GM06990 (cell line): ENCODE measurements around the gene C14orf119.

Source experiments
- DNase-seq: peaks from one replicate; pipeline ENCODE4 v3.0.0-alpha.2; 2011; ENCODE audit not compliant: insufficient read length; ENCODE audit errors: extremely low read depth
- H3K27me3 ChIP-seq: replicated peaks from 2 replicates; pipeline ENCODE4 v1.6.0; 2011; ENCODE audit warnings: low read length; ENCODE audit not compliant: control insufficient read depth, insufficient read depth
- H3K36me3 ChIP-seq: 2 replicates; pipeline ENCODE4 v1.5.1; 2011; ENCODE audit warnings: low read length; ENCODE audit not compliant: control insufficient read depth, insufficient read depth
- H3K4me3 ChIP-seq: replicated peaks from 2 replicates; pipeline ENCODE4 v1.5.1; 2011; ENCODE audit warnings: low read depth, mild to moderate bottlenecking, control low read depth, low read length
- TF ChIP-seq, protein P1 (sequence below): IDR thresholded peaks from 2 replicates; pipeline ENCODE4 v1.5.1; 2011; ENCODE audit warnings: low read length, control low read depth, mild to moderate bottlenecking, inconsistent platforms; ENCODE audit not compliant: insufficient read depth, poor library complexity, severe bottlenecking

The C14orf119 gene

DNA sequence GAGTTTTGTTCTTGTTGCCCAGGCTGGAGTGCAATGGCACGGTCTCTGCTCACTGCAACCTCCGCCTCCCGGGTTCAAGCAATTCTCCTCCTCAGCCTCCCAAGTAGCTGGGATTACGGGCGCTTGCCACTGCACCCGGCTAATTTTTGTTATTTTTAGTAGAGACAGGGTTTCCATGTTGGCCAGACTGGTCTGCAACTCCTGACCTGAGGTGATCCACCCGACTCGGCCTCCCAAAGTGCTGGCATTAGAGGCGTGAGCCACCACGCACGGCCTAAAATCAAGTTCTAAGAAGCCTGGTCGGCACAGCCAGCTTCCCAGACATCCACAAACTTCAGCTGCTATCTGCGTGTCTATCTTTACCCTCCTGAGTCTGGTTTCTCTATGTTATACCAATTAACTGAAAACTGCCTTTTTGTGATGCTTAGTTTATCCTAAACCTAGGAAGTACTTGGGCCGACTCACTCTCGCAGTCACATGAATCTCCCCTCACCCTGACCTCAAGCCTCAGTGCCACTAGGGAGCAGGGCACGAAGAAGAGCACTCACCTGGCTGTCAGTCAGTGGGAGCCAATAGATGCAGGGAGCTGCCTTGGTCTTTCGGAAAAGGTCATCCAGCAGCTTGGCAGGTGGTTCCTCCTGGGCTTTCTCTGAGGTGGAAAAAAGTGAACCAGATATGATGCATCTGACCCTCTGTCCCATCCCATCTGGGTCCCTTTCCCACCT lies 34.6 kb upstream of the C14orf119 start:
- H3K36me3 ChIP-seq: peaks cover 30% of the 10 kb centered on the region
- no peak for DNase-seq
- TF ChIP-seq, protein P1, sequence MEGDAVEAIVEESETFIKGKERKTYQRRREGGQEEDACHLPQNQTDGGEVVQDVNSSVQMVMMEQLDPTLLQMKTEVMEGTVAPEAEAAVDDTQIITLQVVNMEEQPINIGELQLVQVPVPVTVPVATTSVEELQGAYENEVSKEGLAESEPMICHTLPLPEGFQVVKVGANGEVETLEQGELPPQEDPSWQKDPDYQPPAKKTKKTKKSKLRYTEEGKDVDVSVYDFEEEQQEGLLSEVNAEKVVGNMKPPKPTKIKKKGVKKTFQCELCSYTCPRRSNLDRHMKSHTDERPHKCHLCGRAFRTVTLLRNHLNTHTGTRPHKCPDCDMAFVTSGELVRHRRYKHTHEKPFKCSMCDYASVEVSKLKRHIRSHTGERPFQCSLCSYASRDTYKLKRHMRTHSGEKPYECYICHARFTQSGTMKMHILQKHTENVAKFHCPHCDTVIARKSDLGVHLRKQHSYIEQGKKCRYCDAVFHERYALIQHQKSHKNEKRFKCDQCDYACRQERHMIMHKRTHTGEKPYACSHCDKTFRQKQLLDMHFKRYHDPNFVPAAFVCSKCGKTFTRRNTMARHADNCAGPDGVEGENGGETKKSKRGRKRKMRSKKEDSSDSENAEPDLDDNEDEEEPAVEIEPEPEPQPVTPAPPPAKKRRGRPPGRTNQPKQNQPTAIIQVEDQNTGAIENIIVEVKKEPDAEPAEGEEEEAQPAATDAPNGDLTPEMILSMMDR: no peak
- no peaks in the 10 kb centered on the region for H3K27me3 ChIP-seq
- no peak overlapping the region for H3K4me3 ChIP-seq

DNA sequence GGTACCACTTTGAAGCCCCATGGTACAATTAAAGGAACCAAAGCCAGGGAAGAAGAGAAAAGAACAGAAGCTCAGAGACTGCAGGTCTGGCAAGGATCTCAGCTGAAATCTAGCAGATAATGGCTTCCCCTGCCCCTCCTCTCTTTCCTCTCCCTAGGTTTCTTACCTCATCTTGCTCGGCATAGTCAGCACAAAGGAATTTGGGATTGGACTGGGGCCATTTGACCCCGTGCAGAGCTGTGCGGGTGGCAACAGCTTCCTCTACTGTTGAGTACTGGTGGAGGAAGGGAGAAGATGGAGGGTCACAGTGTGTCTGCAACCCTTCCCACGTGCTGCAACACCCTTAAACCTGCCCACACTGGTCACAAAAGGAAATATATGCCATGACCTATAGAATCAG lies 33.3 kb upstream of the C14orf119 start:
- Histone ChIP-seq H3K4me3 (no peak overlapping the region), H3K27me3 (no peaks in the 10 kb centered on the region), H3K36me3 (peaks cover 37% of the 10 kb centered on the region)
- TF ChIP-seq, protein P1: no peak
- DNase-seq: no peak

DNA sequence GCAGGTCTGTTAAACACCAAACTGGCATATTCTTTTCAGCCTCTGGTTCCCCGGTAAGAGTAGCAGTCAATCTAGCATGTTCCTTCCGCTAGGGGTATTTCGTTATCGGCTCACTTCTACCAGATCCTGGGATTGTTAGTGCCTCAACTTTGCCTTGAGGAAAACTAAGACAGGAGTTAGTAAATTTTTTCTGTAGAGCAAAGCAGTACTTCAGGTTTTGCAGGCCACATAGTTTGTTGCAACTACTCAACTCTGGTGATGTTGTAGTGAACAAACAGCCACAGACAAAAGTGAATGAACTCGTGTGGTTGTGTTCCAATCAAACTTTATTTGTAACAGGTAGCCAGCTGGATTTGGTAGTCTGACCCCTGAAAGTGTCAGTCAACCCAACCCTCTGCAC lies 31.7 kb upstream of the C14orf119 start:
- no peak for DNase-seq
- no peaks in the 10 kb centered on the region for H3K27me3 ChIP-seq
- H3K4me3 ChIP-seq: no peak overlapping the region
- H3K36me3 ChIP-seq: peaks cover 47% of the 10 kb centered on the region
- TF ChIP-seq, protein P1: no peak

DNA sequence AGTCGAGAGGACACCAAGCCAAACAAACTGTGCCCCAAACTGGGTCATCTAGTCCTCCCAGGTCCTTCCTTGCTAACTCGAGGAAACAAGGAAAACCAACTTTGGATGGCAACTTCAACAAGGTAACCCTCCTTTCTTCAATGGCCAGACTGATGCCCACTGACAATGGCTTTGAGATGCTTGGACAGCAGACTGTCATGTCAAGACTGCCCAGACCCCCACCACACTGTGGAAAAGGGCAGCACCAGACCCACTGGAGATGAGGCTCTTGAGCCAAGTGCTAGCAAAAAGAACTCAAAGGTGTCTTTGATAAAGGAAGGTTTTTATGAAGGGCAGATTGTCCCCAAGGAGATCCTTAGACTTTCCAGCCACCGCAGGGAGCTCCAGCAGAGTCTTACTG lies 28.9 kb upstream of the C14orf119 start:
- TF ChIP-seq, protein P1: no peak
- no peak for DNase-seq
- Histone ChIP-seq H3K36me3 (peaks cover 39% of the 10 kb centered on the region), H3K27me3 (no peaks in the 10 kb centered on the region), H3K4me3 (no peak overlapping the region)

DNA sequence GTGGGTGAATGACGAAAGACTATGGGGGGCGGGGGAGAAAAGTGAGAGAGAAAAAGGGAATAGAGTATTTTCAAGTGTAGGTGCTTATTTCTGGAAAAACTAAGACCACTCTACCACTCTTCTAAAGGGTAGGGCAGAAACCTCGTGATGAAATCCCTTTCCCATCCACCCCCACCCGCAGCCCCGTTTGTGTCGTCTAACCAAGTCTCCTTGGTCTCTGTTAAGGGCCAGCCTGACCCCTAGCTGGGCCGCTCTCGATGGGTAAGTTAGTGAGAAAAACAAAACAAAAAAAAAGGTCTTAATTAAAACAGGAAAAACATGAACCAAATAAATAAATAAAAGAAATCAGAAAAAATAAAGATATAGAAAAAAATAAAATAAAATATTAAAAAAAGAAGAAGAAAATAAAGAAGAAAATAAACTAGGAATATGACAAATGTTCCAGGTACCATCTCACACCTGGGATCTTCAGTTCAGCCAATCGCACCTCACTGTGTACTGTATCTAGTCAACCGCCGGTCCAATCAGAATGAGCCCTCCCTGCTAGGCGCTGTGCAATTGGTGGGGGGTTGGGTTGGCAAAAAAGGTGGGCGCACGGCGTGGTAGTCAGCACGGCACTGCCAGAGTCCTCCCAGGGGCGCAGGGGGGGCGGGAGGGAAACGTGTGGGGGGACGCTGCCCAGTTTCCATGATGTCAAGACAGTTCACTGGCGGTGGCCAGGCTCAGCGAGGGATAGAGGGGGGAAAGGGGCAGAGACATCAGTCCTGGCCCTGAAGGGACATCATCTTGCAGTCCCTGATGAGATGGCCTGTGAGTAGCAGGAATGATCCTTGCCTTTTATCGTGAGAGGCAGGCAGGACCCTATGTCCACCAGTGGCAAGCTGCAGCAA lies 28.2 kb upstream of the C14orf119 start:
- peaks cover 38% of the 10 kb centered on the region for H3K36me3 ChIP-seq

More for the DNA sequence above, 28.2 kb upstream of the C14orf119 start:
- Histone ChIP-seq H3K4me3 (no peak overlapping the region), H3K27me3 (no peaks in the 10 kb centered on the region)
- DNase-seq: no peak
- TF ChIP-seq, protein P1: no peak
